HFFc6 (cell line): ENCODE results near the gene OR2S2. TPM values are rescaled to one million over a fixed set of nuclear protein-coding genes. Genes with fewer than 3 reads are reported as not detected.

Experiments
- DNase-seq: peaks from one replicate; pipeline ENCODE4 v3.0.0-alpha.2; 2018
- H3K27ac Mint-ChIP-seq: 2 replicates; pipeline ENCODE4 v1.8.0; 2020; ENCODE audit warnings: mild to moderate bottlenecking, mixed read lengths
- H3K27me3 Mint-ChIP-seq: 2 replicates; pipeline ENCODE4 v1.8.0; 2021; ENCODE audit warnings: mild to moderate bottlenecking, moderate library complexity, mixed read lengths; ENCODE audit not compliant: insufficient read depth
- H3K36me3 Mint-ChIP-seq: 2 replicates; pipeline ENCODE4 v1.8.0; 2021; ENCODE audit warnings: low read depth, mixed read lengths
- H3K4me1 Mint-ChIP-seq: 2 replicates; pipeline ENCODE4 v1.8.0; 2020; ENCODE audit warnings: low read depth, mixed read lengths
- H3K4me3 Mint-ChIP-seq: 2 replicates; pipeline ENCODE4 v1.8.0; 2020; ENCODE audit warnings: mild to moderate bottlenecking, moderate library complexity, mixed read lengths
- H3K9me3 Mint-ChIP-seq: 2 replicates; pipeline ENCODE4 v1.8.0; 2020; ENCODE audit warnings: mild to moderate bottlenecking, mixed read lengths
- total RNA-seq, 6 experiments: library from RNA; stranded (reverse); fragmentation: NEBNext Ultra II Directional; extraction: Animal tissue kit (Norgen Biotek cat#: 25700); gene quantifications; 2 replicates in 1 of 6; 3 replicates in 5 of 6; pipeline ENCODE4 v1.2.3, GENCODE V29; 2021
- TF ChIP-seq, protein P1 (sequence below): fragments of 200-600 bp; sonication (generic); IDR thresholded peaks from 2 replicates; pipeline ENCODE4 v1.5.0; 2021; ENCODE audit warnings: antibody characterized with exemption, mild to moderate bottlenecking

The OR2S2 gene
- total RNA-seq, 6 experiments from 2014 or later = not detected

GRCh38 chr9:35981699-35982098, 23.7 kb upstream of the OR2S2 start:
- TF ChIP-seq, protein P1, sequence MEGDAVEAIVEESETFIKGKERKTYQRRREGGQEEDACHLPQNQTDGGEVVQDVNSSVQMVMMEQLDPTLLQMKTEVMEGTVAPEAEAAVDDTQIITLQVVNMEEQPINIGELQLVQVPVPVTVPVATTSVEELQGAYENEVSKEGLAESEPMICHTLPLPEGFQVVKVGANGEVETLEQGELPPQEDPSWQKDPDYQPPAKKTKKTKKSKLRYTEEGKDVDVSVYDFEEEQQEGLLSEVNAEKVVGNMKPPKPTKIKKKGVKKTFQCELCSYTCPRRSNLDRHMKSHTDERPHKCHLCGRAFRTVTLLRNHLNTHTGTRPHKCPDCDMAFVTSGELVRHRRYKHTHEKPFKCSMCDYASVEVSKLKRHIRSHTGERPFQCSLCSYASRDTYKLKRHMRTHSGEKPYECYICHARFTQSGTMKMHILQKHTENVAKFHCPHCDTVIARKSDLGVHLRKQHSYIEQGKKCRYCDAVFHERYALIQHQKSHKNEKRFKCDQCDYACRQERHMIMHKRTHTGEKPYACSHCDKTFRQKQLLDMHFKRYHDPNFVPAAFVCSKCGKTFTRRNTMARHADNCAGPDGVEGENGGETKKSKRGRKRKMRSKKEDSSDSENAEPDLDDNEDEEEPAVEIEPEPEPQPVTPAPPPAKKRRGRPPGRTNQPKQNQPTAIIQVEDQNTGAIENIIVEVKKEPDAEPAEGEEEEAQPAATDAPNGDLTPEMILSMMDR = no peak
- Mint-ChIP-seq H3K27me3 (peaks cover 26% of the 10 kb centered on the region), H3K27ac (no peak overlapping the region), H3K36me3 (no peaks in the 10 kb centered on the region), H3K4me3 (no peak overlapping the region), H3K4me1 (no peaks in the 10 kb centered on the region), H3K9me3 (no peaks in the 10 kb centered on the region)
- DNase-seq = no peak

DNA sequence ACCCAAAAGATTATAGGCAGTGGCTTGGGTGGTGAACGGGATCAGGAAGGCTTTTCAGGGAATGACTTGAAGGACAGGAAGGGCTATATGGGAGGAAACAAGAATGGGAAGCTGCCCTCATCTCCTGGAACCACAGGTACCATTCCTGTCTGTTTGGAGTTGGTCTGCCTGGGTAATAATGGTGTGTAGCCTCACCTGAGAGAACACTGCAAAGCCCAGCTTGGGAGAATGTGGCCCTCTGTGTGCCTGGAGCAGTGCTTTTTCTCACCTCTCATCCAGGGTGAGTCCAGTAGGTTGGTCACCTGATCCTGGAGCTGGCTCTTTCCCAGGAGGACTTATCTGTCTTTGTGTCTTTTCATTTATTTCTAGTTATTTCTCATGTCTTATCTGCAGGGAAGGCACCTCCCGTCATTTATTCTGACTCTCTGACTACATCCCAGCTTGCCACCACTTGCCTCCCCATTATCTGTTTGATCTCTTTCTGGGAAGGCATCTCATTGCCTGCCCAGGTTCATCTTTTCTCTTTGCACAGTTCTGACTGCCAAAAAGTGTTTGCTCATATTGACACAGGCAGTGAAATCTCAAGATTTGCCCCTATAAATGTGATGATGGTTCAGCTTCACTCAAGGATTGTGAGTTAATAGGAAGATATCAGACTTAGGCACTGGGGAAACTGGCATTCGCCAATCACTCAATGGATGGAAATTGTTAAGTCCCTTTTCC, 22.5 kb upstream of the OR2S2 start:
- Mint-ChIP-seq H3K4me3 (no peak overlapping the region), H3K36me3 (peaks cover 8% of the 10 kb centered on the region), H3K27ac (no peak overlapping the region), H3K4me1 (no peaks in the 10 kb centered on the region), H3K27me3 (peaks cover 32% of the 10 kb centered on the region), H3K9me3 (peaks cover 9% of the 10 kb centered on the region)
- no peak for DNase-seq
- TF ChIP-seq, protein P1 = no peak

- H3K4me3 Mint-ChIP-seq = no peak overlapping the region
- peaks cover 19% of the 10 kb centered on the region for H3K36me3 Mint-ChIP-seq
- TF ChIP-seq, protein P1 = no peak
- no peaks in the 10 kb centered on the region for H3K4me1 Mint-ChIP-seq
- no peak overlapping the region for H3K27ac Mint-ChIP-seq
- H3K27me3 Mint-ChIP-seq = peaks cover 34% of the 10 kb centered on the region
- peaks cover 23% of the 10 kb centered on the region for H3K9me3 Mint-ChIP-seq
- no peak for DNase-seq
Observed at GRCh38 chr9:35978792-35979191, 20.8 kb upstream of the OR2S2 start.

- 0 out of 2 replicates have a peak, but pooled peaks cover 8% of the 10 kb centered on the region for H3K4me1 Mint-ChIP-seq
- DNase-seq = no peak
- H3K27me3 Mint-ChIP-seq = peaks cover 33% of the 10 kb centered on the region
- H3K9me3 Mint-ChIP-seq = peaks cover 27% of the 10 kb centered on the region
- H3K36me3 Mint-ChIP-seq = peaks cover 21% of the 10 kb centered on the region
- H3K27ac Mint-ChIP-seq = no peak overlapping the region
- no peak overlapping the region for H3K4me3 Mint-ChIP-seq
- TF ChIP-seq, protein P1 = no peak
Observed at GRCh38 chr9:35976726-35977125, 18.8 kb upstream of the OR2S2 start.

DNA sequence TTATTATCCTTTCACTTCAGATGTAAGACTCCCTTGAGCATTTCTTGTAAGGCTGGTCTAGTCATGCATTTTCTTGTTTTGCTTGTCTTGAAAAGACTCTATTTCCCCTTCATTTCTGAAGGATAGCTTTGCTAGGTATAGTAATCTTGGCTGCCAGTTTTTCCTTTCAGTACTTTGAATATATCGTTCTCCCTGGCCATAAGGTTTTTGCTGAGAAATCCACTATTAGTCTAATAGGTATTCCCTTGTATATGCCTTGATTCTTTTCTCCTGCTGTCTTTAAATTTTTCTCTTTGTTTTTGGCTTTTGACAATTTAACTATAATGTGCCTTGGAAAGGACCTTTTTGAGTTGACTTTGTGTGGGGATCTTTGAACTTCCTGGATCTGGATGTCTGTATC, 16.8 kb upstream of the OR2S2 start:
- H3K27me3 Mint-ChIP-seq = peaks cover 23% of the 10 kb centered on the region
- no peak overlapping the region for H3K27ac Mint-ChIP-seq
- peaks cover 27% of the 10 kb centered on the region for H3K9me3 Mint-ChIP-seq
- H3K4me3 Mint-ChIP-seq = no peak overlapping the region
- no peak for DNase-seq
- H3K36me3 Mint-ChIP-seq = peaks cover 25% of the 10 kb centered on the region
- TF ChIP-seq, protein P1 = no peak
- H3K4me1 Mint-ChIP-seq = 0 out of 2 replicates have a peak, but pooled peaks cover 8% of the 10 kb centered on the region
